RWPE2 (cell line): Measurements from ENCODE around the gene SPOCD1.

Experiments
- ATAC-seq: fragments of 200-7000 bp; cut with Tn5 transposase; 3 replicates; pipeline ENCODE4 v1.9.1; 2021; ENCODE audit warnings: low read depth
- DNase-seq: peaks from one replicate; pipeline ENCODE4 v3.0.0-alpha.2; 2020; ENCODE audit warnings: low spot score
- H3K27ac ChIP-seq: fragments of 450-650 bp; 2 replicates; pipeline ENCODE4 v1.5.1; 2017; ENCODE audit warnings: mild to moderate bottlenecking; ENCODE audit not compliant: poor library complexity, severe bottlenecking
- H3K27me3 ChIP-seq: fragments of 250-450 bp; sonication (Bioruptor Pico); 2 replicates; pipeline ENCODE4 v1.5.1; 2021; ENCODE audit warnings: mild to moderate bottlenecking, moderate library complexity; ENCODE audit not compliant: insufficient read depth, poor library complexity, severe bottlenecking
- H3K36me3 ChIP-seq: fragments of 250-450 bp; sonication (Bioruptor Pico); 2 replicates; pipeline ENCODE4 v1.5.1; 2020; ENCODE audit warnings: low read depth, mild to moderate bottlenecking, moderate library complexity
- H3K4me1 ChIP-seq: fragments of 250-450 bp; sonication (Bioruptor Pico); 2 replicates; pipeline ENCODE4 v1.5.1; 2021; ENCODE audit warnings: mild to moderate bottlenecking, moderate library complexity; ENCODE audit not compliant: insufficient read depth, poor library complexity, severe bottlenecking
- H3K4me3 ChIP-seq: fragments of 250-450 bp; sonication (Bioruptor Pico); 2 replicates; pipeline ENCODE4 v1.5.1; 2021; ENCODE audit warnings: mild to moderate bottlenecking, moderate library complexity; ENCODE audit not compliant: severe bottlenecking
- H3K9me3 ChIP-seq: fragments of 250-450 bp; sonication (Bioruptor Pico); 2 replicates; pipeline ENCODE4 v1.5.1; 2021; ENCODE audit warnings: mild to moderate bottlenecking, moderate library complexity; ENCODE audit not compliant: severe bottlenecking
- TF ChIP-seq, protein P1 (sequence below): fragments of 450-650 bp; IDR thresholded peaks from one replicate; pipeline ENCODE4 v1.5.1; 2017; ENCODE audit warnings: mild to moderate bottlenecking, moderate library complexity; ENCODE audit not compliant: poor library complexity, severe bottlenecking

Gene SPOCD1

DNA sequence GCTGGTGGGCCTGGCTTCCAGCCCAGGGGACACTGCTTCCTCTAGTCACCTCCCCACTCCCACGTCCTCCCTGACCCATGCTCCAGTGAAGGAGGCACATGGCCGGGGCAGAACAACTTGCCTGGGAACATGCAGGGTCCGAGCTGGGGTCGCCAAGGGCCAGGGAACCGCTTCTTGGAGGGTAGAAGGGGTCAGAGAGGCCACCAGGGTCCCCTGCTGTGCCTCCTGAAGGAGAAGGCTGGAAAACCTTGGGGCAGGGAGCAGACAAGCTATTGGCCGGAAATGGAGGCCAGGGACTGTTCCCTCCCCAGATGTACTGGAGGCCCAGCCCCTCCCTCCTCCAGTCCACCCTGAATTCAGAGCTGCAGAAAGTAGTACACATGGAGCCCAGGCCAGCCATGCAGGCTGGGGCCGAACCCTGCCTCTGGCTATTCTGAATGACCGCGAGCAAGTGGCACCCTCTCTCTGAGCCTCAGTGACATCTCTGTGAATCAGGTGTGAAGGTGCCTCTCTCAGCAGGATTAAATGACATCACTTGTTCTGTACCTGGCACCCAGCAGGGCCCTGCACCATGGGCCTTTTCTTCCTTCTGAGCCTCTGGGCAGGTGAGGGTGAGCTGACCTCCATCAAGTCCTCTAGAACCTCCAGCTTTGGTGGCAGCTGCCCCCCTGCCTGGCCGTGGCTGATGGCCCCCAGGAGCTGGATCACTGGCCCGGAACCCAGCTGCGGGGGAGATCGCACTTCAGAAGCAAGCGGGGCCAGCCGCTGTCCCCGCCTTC lies 15.7 kb downstream of the SPOCD1 start:
- no peak for ATAC-seq
- Histone ChIP-seq H3K9me3 (no peaks in the 10 kb centered on the region), H3K27ac (no peak overlapping the region), H3K4me3 (no peak overlapping the region), H3K27me3 (no peaks in the 10 kb centered on the region), H3K4me1 (peaks cover 5% of the 10 kb centered on the region), H3K36me3 (no peaks in the 10 kb centered on the region)
- TF ChIP-seq, protein P1, sequence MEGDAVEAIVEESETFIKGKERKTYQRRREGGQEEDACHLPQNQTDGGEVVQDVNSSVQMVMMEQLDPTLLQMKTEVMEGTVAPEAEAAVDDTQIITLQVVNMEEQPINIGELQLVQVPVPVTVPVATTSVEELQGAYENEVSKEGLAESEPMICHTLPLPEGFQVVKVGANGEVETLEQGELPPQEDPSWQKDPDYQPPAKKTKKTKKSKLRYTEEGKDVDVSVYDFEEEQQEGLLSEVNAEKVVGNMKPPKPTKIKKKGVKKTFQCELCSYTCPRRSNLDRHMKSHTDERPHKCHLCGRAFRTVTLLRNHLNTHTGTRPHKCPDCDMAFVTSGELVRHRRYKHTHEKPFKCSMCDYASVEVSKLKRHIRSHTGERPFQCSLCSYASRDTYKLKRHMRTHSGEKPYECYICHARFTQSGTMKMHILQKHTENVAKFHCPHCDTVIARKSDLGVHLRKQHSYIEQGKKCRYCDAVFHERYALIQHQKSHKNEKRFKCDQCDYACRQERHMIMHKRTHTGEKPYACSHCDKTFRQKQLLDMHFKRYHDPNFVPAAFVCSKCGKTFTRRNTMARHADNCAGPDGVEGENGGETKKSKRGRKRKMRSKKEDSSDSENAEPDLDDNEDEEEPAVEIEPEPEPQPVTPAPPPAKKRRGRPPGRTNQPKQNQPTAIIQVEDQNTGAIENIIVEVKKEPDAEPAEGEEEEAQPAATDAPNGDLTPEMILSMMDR, result no peak
- DNase-seq, result peak; percentile 38

DNA sequence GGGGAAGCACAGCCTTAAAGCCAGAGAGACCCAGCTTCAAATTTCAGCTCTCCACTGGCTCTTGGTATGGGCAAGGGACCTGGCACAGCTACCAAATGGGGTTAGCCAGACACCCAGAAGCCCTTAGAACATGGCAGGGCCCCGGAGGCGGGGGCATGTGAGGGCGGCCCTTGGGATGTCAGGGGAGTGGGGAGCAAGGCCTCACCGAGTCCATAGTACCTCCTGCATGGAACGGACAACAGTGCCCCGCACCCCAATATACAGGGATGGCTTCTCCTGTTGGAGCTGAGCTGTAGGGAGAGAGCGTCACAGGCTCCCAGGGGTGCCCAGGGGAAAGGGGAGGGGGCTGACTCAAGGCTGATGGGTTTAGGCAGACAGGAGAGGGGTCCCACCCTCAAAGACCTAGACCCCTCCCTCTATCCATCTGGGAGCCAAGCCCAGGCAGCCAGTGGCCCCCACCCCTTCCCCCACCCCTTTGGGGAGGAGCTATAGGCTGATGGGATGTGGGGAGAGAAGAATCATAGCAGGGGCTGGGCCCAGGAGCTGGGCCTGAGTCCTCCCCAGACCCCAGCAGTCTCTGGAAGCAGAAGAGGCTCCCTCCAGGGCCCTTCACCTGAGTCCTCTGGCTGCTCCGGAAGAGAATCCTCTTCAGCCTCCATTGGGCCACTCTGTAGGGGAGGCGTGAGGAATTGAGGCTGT lies 16.5 kb downstream of the SPOCD1 start:
- peaks cover 5% of the 10 kb centered on the region for H3K4me1 ChIP-seq
- peak; percentile 35 for DNase-seq
- H3K4me3 ChIP-seq, result no peak overlapping the region

DNA sequence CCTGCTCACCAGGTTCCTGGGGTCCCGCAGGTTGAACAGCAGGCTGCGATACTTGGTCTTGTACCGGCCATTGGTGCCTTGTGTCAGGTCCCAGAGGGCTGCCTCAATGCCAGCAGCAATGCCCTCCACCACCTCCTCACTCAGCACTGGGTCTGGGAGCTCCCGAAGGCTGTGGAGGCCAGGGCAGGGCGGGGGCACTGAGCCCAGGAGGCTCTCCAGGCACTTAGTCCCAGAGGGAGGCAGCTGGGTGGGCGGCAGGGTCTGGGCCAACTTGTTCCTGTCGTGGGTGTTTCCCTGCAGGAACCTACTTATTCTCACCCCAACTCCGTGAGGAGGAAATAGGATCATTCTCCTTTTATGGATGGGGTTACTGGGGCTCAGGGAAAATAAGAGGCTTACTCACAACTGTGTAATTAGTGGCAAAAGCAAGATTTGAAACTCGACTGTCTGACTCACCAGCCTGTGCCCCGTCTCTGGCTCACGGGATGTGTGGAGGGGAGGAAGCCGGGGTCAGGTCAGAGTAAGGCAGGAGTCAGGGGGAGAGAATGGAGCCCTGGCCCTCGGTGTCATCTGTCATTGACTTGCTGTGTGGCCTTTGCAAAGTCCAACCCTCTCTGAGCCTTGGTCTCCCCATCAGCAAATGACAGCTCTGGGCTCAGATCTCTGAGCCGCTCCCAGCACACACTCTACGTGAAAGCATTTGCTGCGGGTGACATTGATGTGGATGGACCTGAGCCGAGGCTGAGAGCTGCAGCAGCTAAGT lies 17.2 kb downstream of the SPOCD1 start:
- ATAC-seq (peak; percentile 96), DNase-seq (peak; percentile 78)
- Histone ChIP-seq H3K4me3 (peak overlapping the region; percentile 19), H3K27me3 (no peaks in the 10 kb centered on the region), H3K36me3 (no peaks in the 10 kb centered on the region), H3K4me1 (peaks cover 5% of the 10 kb centered on the region), H3K9me3 (no peaks in the 10 kb centered on the region), H3K27ac (peak overlapping the region; percentile 73)
- TF ChIP-seq, protein P1, result no peak

More for the DNA sequence above, 16.5 kb downstream of the SPOCD1 start:
- TF ChIP-seq, protein P1, result no peak
- H3K27me3 ChIP-seq, result no peaks in the 10 kb centered on the region
- H3K36me3 ChIP-seq, result no peaks in the 10 kb centered on the region
- H3K27ac ChIP-seq, result peak overlapping the region; percentile 73
- H3K9me3 ChIP-seq, result no peaks in the 10 kb centered on the region
- ATAC-seq, result no peak

DNA sequence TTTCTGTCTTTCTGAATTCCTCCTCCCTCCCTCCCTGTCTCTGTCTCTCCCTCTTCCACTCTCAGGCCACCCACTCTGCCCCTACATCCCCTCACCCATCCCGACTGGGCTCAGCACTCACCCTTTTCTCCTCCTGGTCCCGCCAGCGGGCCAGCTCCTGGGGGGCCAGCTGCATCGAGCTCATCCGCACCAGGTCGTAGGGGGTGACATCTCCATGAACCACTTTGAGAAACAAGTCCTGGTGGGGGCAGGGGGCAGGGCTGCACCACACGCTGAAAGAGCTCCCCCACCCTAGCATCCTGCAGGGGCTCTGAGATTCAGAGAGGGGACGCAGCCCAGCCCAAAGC lies 17.8 kb downstream of the SPOCD1 start:
- H3K4me1 ChIP-seq, result peaks cover 5% of the 10 kb centered on the region
- peak overlapping the region; percentile 73 for H3K27ac ChIP-seq
- no peak for ATAC-seq
- no peaks in the 10 kb centered on the region for H3K36me3 ChIP-seq
- no peaks in the 10 kb centered on the region for H3K27me3 ChIP-seq
- peak overlapping the region; percentile 19 for H3K4me3 ChIP-seq
- H3K9me3 ChIP-seq, result no peaks in the 10 kb centered on the region
- TF ChIP-seq, protein P1, result no peak
- DNase-seq, result peak; percentile 54
